GM19193 (cell line): ENCODE measurements around the gene TFDP2.

Source experiments
- POLR2A ChIP-seq: IDR thresholded peaks from 4 replicates; pipeline ENCODE4 v1.6.1; 2011; ENCODE audit not compliant: insufficient read depth, insufficient read length; ENCODE audit errors: extremely low read depth

Gene TFDP2

DNA sequence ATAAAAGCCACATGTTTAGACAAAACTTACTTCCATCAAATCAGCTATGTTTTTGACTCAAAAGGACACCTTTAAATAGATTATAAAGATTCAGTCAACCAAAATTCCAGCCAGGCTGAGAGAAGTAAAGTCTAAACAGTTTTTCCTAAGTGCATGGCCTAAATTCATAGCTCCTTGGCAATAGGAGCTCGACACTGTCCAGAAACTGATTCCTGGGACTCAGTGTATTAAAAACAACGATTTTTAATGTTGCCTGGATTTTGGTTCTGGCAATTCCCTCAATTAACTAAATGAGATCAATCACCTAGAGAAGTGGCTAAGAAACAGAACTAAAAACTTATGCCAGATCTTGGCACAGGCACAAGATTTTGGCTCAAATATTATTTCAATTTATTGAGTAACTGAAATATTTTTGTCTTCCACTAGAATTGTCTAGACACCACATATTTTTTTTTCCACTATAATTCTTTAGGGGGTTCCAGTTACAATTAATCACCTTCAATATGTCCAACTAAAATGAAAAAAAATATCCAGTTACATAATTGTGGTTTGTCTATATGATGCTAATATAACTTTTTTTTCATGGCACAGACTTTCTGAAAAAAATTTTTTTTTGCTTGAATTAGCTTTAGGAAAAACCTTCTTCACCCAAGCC lies 135.9 kb downstream of the TFDP2 start:
- no peak for TF ChIP-seq POLR2A

DNA sequence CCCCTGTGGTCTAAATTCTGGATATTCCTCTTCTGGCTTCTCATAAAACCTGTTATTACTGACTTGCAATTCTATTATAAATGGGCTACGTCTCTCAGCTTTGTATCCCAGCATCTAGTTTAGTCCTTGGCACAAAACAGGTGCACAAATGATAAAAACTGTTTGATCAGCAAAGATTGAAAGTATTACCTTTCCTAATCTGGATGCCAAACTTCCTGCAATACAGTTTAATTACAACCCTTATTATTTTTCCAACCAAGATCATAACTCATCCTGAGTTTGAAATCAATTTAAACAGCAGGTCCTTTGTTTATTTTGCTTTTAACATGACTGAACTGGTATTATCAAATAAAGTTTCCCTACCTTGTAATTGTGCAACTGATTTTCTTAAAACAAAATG lies 140.3 kb downstream of the TFDP2 start:
- no peak for TF ChIP-seq POLR2A

- no peak for TF ChIP-seq POLR2A
These were observed 141.5 kb downstream of the TFDP2 start for GRCh38 chr3:142007710-142008399.

- TF ChIP-seq POLR2A, result no peak
These were observed 145.3 kb downstream of the TFDP2 start for GRCh38 chr3:142004025-142004424.

DNA sequence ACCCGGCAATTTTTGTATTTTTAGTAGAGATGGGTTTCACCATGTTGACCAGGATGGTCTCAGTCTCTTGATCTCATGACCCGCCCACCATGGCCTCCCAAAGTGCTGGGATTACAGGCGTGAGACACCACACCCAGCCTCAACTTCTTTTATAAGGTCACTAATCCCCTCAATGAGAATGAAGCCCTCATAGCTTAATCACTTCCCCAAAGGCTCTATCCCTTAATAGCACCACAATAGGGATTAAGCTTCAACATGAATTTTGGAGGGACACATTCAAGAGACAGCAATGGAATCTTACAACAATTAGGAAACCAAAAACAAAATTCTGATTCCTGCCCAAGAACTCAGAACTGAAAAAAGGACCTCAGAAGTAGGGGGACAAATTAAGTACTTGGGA lies 146.1 kb downstream of the TFDP2 start:
- no peak for TF ChIP-seq POLR2A

DNA sequence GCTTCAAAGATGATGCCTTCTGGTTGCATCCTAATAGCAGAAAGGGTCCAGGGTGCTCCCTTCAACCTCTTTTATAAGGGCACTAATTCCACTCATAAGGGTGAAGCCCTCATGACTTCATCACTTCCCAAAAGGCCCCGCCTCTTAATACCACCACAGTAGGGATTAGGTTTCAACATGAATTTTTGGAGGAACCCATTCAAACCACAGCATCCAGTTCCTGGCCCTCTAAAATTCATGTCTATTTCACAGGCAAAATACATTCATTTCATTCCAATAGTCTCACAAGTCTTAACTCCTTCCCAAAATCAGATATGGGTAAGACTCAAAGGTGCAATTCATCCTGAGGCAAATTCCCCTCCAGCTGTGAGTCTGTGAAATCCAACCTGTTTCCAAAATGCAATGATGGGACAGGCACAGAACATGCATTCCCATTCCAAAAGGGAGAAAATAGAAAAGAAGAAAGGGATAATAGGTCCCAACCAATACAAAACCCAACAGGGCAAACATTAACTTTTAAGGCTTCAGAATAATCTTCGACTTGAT lies 148.9 kb downstream of the TFDP2 start:
- no peak for TF ChIP-seq POLR2A

- no peak for TF ChIP-seq POLR2A
These were observed 150.6 kb downstream of the TFDP2 start for GRCh38 chr3:141998669-141999290.

DNA sequence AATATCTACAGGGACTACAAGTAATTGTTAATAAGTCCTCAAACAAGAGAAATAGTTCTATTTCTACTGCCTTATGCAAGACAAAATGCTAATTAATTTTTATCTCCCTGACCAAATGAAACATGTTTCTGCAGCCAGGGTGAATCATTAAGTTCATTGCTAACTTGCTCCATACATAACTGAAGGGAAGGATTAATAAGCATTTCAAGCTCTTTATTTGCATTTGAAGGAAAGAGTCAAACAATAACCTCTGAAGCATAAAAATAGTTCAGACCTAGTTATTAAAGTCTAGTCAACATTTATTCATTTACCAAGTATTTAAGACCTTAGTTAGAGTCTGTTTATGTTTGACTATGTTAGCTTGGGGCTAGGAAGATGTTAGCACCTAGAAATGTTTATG lies 152.9 kb downstream of the TFDP2 start:
- TF ChIP-seq POLR2A, result no peak

DNA sequence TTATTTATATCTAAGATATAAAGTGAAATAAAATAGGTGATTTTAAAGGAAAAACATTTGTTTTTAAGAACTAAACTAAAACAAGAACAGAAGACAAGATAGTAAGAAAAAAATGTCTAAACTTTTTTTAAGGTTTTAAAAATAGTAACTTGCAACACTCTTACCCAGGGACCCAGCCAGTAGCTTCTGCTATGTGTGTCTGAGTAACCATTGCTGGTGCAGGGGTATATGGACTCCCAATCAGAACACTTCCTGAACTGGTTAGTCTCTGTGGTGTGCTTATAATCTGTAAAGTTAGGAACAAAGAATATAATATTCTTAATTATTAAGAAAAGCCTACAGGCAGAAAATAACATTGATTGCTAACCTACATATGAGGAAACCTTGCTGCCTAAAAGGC lies 154.5 kb downstream of the TFDP2 start:
- TF ChIP-seq POLR2A, result no peak

DNA sequence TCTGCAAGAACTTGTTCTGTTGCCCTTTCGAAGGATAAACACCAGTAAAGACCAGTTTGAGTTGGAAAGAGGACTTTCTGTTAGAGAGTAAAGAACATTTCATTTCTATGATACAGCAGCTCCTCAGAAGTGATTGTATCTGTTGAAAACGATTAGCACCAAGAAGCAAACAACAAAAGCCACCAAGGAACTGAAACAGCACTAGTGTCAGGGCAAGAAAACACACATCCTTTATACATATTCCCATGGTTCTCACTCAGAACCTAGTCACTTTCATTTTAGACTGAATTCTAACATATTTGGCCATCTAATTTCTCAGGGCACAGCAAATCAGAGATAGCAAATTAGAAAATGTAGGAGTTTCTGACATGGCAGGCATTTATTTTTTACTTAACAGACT lies 156.8 kb downstream of the TFDP2 start:
- TF ChIP-seq POLR2A, result no peak

DNA sequence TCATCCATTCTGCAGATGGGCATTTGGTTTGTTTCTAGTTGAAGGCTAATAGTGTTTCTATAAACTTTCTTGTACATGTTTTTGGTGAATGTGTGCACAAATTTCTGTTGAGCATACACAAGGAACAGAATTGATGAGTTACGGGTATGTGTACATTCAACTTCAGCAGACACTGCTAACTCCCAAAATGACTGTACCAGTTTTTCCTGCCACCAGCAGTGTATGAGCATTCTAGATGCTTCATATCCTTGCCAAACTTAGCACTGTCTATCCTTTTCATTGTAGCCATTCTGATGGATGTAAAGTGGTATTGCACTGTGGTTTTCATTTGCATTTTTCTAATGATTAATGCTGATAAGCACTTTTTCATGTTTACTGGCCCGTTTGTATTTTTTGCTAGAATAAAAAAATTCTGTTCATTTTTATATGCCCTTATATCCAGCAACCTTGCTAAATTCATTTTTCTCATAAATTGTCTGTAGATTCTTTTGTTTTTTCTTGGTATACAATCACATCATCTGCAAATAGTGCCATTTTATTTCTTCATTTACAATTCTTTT lies 162.7 kb downstream of the TFDP2 start:
- TF ChIP-seq POLR2A, result no peak

GRCh38 chr3:141981084-141981483 lies 168.3 kb downstream of the TFDP2 start:
- TF ChIP-seq POLR2A, result no peak

- no peak for TF ChIP-seq POLR2A
These were observed 170.2 kb downstream of the TFDP2 start for GRCh38 chr3:141979050-141979671.

DNA sequence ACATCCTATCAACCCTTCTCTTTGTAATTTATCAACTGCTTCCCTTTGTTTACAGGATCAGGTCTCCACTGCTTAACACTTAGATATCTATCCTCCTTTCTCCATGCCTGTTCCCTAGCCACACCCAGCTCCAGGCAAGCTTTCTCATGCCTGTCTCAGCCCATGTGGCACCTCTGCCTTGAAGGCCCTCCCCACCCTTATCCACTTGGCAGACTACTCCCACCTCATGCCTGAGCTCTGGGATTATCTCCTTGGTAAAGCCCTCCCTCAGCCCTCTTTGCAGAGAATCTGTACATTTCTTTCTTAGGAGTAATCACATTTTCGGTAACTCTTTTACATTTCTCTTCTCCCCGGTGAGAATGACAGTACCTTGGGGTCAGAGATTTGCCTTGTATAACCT lies 176.9 kb downstream of the TFDP2 start:
- no peak for TF ChIP-seq POLR2A

GRCh38 chr3:141971571-141971970 lies 177.8 kb downstream of the TFDP2 start:
- TF ChIP-seq POLR2A, result no peak
